H1 (cell line): ENCODE data around the gene TMEM121B.

Experiments used
- CHD2 ChIP-seq: IDR thresholded peaks from 2 replicates; pipeline ENCODE4 v1.6.1; 2012; ENCODE audit warnings: low read length, improper control_type of control experiment
- CTCF ChIP-seq, 3 experiments: IDR thresholded peaks; 1 replicate in 2 of 3; 2 replicates in 1 of 3; pipeline versions ENCODE4 v1.5.1 to v1.6.1; 2011; ENCODE audit warnings: low read length in 3 of 3, mild to moderate bottlenecking in 3 of 3, inconsistent platforms in 2 of 3, low read depth in 1 of 3, moderate library complexity in 1 of 3; ENCODE audit not compliant: insufficient read depth in 1 of 3; ENCODE audit errors: control extremely low read depth in 1 of 3
- EGR1 ChIP-seq: IDR thresholded peaks from 2 replicates; pipeline ENCODE4 v1.6.1; 2011; ENCODE audit warnings: low read depth, low read length, borderline replicate concordance
- EP300 ChIP-seq, 2 experiments: IDR thresholded peaks; 1 replicate in 1 of 2; 2 replicates in 1 of 2; pipeline ENCODE4 v1.6.1; 2011 to 2012; ENCODE audit warnings: low read depth in 2 of 2, low read length in 2 of 2, mild to moderate bottlenecking in 2 of 2, borderline replicate concordance in 1 of 2, inconsistent platforms in 1 of 2, moderate library complexity in 1 of 2
- GABPA ChIP-seq: IDR thresholded peaks from 2 replicates; pipeline ENCODE4 v1.6.1; 2011; ENCODE audit warnings: mild to moderate bottlenecking, low read length, moderate library complexity, borderline replicate concordance; ENCODE audit not compliant: insufficient read depth
- HDAC2 ChIP-seq, 2 experiments: fragments of 300-600 bp in 1 of 2; sonication (generic) in 1 of 2; IDR thresholded peaks; 2 replicates each; pipeline ENCODE4 v1.6.1; 2011 to 2012; ENCODE audit warnings: low read depth in 2 of 2, low read length in 2 of 2, mild to moderate bottlenecking in 2 of 2, moderate library complexity in 2 of 2, borderline replicate concordance in 1 of 2, inconsistent platforms in 1 of 2
- HDAC6 ChIP-seq: IDR thresholded peaks from one replicate; pipeline ENCODE4 v1.7.1; 2012; ENCODE audit warnings: low read depth, mild to moderate bottlenecking, inconsistent platforms, low read length, moderate library complexity
- JUN ChIP-seq: IDR thresholded peaks from 2 replicates; pipeline ENCODE4 v1.6.1; 2011; ENCODE audit warnings: low read depth, mild to moderate bottlenecking, improper control_type of control experiment, low read length
- POLR2A ChIP-seq, 2 experiments: IDR thresholded peaks; 1 replicate in 1 of 2; 2 replicates in 1 of 2; pipeline ENCODE4 v1.6.1; 2011; ENCODE audit warnings: low read depth in 2 of 2, low read length in 2 of 2, mild to moderate bottlenecking in 2 of 2; ENCODE audit errors: control extremely low read depth in 1 of 2
- POLR2AphosphoS5 ChIP-seq: IDR thresholded peaks from 2 replicates; pipeline ENCODE4 v1.6.1; 2011; ENCODE audit warnings: low read depth, low read length
- RAD21 ChIP-seq, 2 experiments: IDR thresholded peaks in 1 of 2; conservative IDR thresholded peaks in 1 of 2; 2 replicates each; pipeline ENCODE4 v1.6.1; 2011; ENCODE audit warnings: low read depth in 2 of 2, low read length in 2 of 2, improper control_type of control experiment in 1 of 2, inconsistent platforms in 1 of 2, mild to moderate bottlenecking in 1 of 2, moderate library complexity in 1 of 2
- SP1 ChIP-seq: IDR thresholded peaks from 2 replicates; pipeline ENCODE4 v1.6.1; 2011; ENCODE audit warnings: low read depth, low read length
- SUZ12 ChIP-seq: fragments of 200-600 bp; sonication (generic); IDR thresholded peaks from 2 replicates; pipeline ENCODE4 v1.6.1; 2012; ENCODE audit warnings: mild to moderate bottlenecking, inconsistent platforms, low read length, moderate library complexity, mixed read lengths
- TAF1 ChIP-seq: IDR thresholded peaks from 2 replicates; pipeline ENCODE4 v1.6.1; 2011; ENCODE audit warnings: mild to moderate bottlenecking, low read depth, low read length

GRCh38 chr22:17132112-17132511 lies 11.0 kb upstream of the TMEM121B start:
- no peak for TF ChIP-seq SUZ12
- no peak for TF ChIP-seq CTCF (IDR thresholded peaks at IDR 0.05; ENCODE audit: control extremely low read depth in 1 of 3, insufficient read depth in 1 of 3, low read depth in 1 of 3, low read length in 3 of 3)
- TF ChIP-seq SP1: no peak
- TF ChIP-seq POLR2A (IDR thresholded peaks at IDR 0.05; ENCODE audit: control extremely low read depth in 1 of 2, low read depth in 2 of 2, low read length in 2 of 2): no peak
- TF ChIP-seq EP300 (IDR thresholded peaks at IDR 0.05; ENCODE audit: borderline replicate concordance in 1 of 2, low read depth in 2 of 2, low read length in 2 of 2): no peak
- no peak for TF ChIP-seq GABPA
- no peak for TF ChIP-seq TAF1
- TF ChIP-seq EGR1: no peak
- TF ChIP-seq CHD2: no peak
- TF ChIP-seq POLR2AphosphoS5: no peak
- TF ChIP-seq HDAC6: no peak
- no peak for TF ChIP-seq RAD21 (IDR thresholded peaks at IDR 0.05 in 1 of 2, conservative IDR thresholded peaks at IDR 0.05 in 1 of 2; ENCODE audit: low read depth in 2 of 2, low read length in 2 of 2)
- TF ChIP-seq HDAC2 (IDR thresholded peaks at IDR 0.05; ENCODE audit: borderline replicate concordance in 1 of 2, low read depth in 2 of 2, low read length in 2 of 2): no peak
- TF ChIP-seq JUN: no peak
